ENCODE measurements around the gene TUBA1C. TPM values are rescaled to one million over a fixed set of nuclear protein-coding genes. Genes with fewer than 3 reads are reported as not detected.
"Not testable (repeated sequence)": the region's sequence is repeated elsewhere in the genome, so short reads cannot be mapped to it uniquely, and the experiment has no call there.

Gene TUBA1C
- total and polyA plus RNA-seq, 10 of the 15 experiments (the other 5 are each of a cell fraction or from before 2014, with no cell fraction given): 285 to 1,003 (median 441) TPM

GRCh38 chr12:49314811-49315210 is 49.9 kb downstream of the TUBA1C start:
- H3K79me2 ChIP-seq (ENCODE audit: control insufficient read depth, insufficient read depth, low read length): no peaks in the 10 kb centered on the region
- RAD21 ChIA-PET (ENCODE audit: unreplicated experiment): no interaction called here
- no peaks in the 10 kb centered on the region; a peak in 1 of 4 replicates for H3K27me3 ChIP-seq (replicated peaks in 1 of 2; ENCODE audit: control insufficient read depth in 2 of 2, insufficient read depth in 2 of 2, low read length in 1 of 2)
- DNase-seq (ENCODE audit: low read depth, low spot score) (no peak), FAIRE-seq (no peak), ATAC-seq (no peak)
- H3K36me3 ChIP-seq (ENCODE audit: control insufficient read depth in 2 of 2, insufficient read depth in 2 of 2, low read length in 1 of 2): no peaks in the 10 kb centered on the region
- H3K4me2 ChIP-seq (ENCODE audit: control insufficient read depth, insufficient read depth): no peak overlapping the region
- no peaks in the 10 kb centered on the region for H3K4me1 ChIP-seq (ENCODE audit: control insufficient read depth, insufficient read depth, low read length)
- H2AFZ ChIP-seq (ENCODE audit: control insufficient read depth, low read depth, low read length): no peak overlapping the region
- CTCF ChIA-PET: interaction anchor here (0.9 kb wide), 1 partner anchor 25 kb away, joined by 5 read pairs; no protein-coding TSS in a partner anchor
- no peaks in the 10 kb centered on the region for H3K9me3 ChIP-seq (replicated peaks; ENCODE audit: control insufficient read depth, insufficient read depth, low read length)
- SMC1A ChIA-PET (ENCODE audit: uncharacterized antibody, unreplicated experiment): no interaction called here
- H4K20me1 ChIP-seq (ENCODE audit: control insufficient read depth, insufficient read depth): no peaks in the 10 kb centered on the region
- no peak for TF ChIP-seq IKZF2 (IDR thresholded peaks at IDR 0.05)
- TF ChIP-seq KDM1A (IDR thresholded peaks at IDR 0.05; ENCODE audit: borderline replicate concordance): no peak
- no peak for TF ChIP-seq EZH2 (IDR thresholded peaks at IDR 0.05; ENCODE audit: borderline replicate concordance, control insufficient read depth, low read depth, low read length)
- TF ChIP-seq KAT2A (conservative IDR thresholded peaks at IDR 0.05; ENCODE audit: control insufficient read depth, low read depth, low read length): no peak
- H3K27ac ChIP-seq (ENCODE audit: control insufficient read depth, insufficient read depth): no peak overlapping the region
- 60% methylated on average over 1 of the region's 1 CpG for WGBS (ENCODE audit: insufficient coverage, insufficient replicate concordance, low lambda C conversion rate, missing lambda C conversion rate)
- intact Hi-C loops (cut with micrococcal nuclease; ENCODE audit: unreplicated experiment) (no loop called here), in situ Hi-C loops (cut with MboI) (no loop called here)
- H3K9ac ChIP-seq (ENCODE audit: control insufficient read depth, insufficient read depth, low read length): no peak overlapping the region
- no TSS peak for BruUV-seq (replicated peaks)
- POLR2A ChIA-PET: no interaction called here
- H3K4me3 ChIP-seq: no peak overlapping the region

GRCh38 chr12:49317118-49317517 is 52.2 kb downstream of the TUBA1C start:
- H3K4me2 ChIP-seq (ENCODE audit: control insufficient read depth, insufficient read depth); H3K9ac ChIP-seq (ENCODE audit: control insufficient read depth, insufficient read depth, low read length); H3K79me2 ChIP-seq (ENCODE audit: control insufficient read depth, insufficient read depth, low read length); FAIRE-seq; H3K36me3 ChIP-seq (ENCODE audit: control insufficient read depth in 2 of 2, insufficient read depth in 2 of 2, low read length in 1 of 2); BruUV-seq (replicated peaks); SMC1A ChIA-PET (ENCODE audit: uncharacterized antibody, unreplicated experiment); DNase-seq (ENCODE audit: low read depth, low spot score); H4K20me1 ChIP-seq (ENCODE audit: control insufficient read depth, insufficient read depth); H3K4me3 ChIP-seq; H3K27me3 ChIP-seq (replicated peaks in 1 of 2; ENCODE audit: control insufficient read depth in 2 of 2, insufficient read depth in 2 of 2, low read length in 1 of 2); H3K27ac ChIP-seq (ENCODE audit: control insufficient read depth, insufficient read depth); intact Hi-C loops (cut with micrococcal nuclease; ENCODE audit: unreplicated experiment); RAD21 ChIA-PET (ENCODE audit: unreplicated experiment); ATAC-seq; H3K4me1 ChIP-seq (ENCODE audit: control insufficient read depth, insufficient read depth, low read length); in situ Hi-C loops (cut with MboI); H3K9me3 ChIP-seq (replicated peaks; ENCODE audit: control insufficient read depth, insufficient read depth, low read length); H2AFZ ChIP-seq (ENCODE audit: control insufficient read depth, low read depth, low read length): not testable (repeated sequence)
- ChIA-PET POLR2A (interaction anchor here (0.6 to 0.7 kb wide), 2 partner anchors 13 to 47 kb away, joined by 4 read pairs; no protein-coding TSS in a partner anchor), CTCF (interaction anchor here (0.9 kb wide), 1 partner anchor 28 kb away, joined by 3 read pairs; no protein-coding TSS in a partner anchor)
- 90% methylated on average over 10 of the region's 10 CpGs for WGBS (ENCODE audit: insufficient coverage, insufficient replicate concordance, low lambda C conversion rate, missing lambda C conversion rate)

- H2AFZ ChIP-seq (ENCODE audit: control insufficient read depth, low read depth, low read length); H3K27me3 ChIP-seq (replicated peaks in 1 of 2; ENCODE audit: control insufficient read depth in 2 of 2, insufficient read depth in 2 of 2, low read length in 1 of 2); BruUV-seq (replicated peaks); H3K27ac ChIP-seq (ENCODE audit: control insufficient read depth, insufficient read depth); H3K9me3 ChIP-seq (replicated peaks; ENCODE audit: control insufficient read depth, insufficient read depth, low read length); in situ Hi-C loops (cut with MboI); RAD21 ChIA-PET (ENCODE audit: unreplicated experiment); H3K9ac ChIP-seq (ENCODE audit: control insufficient read depth, insufficient read depth, low read length); intact Hi-C loops (cut with micrococcal nuclease; ENCODE audit: unreplicated experiment); ATAC-seq; H4K20me1 ChIP-seq (ENCODE audit: control insufficient read depth, insufficient read depth); FAIRE-seq; H3K4me2 ChIP-seq (ENCODE audit: control insufficient read depth, insufficient read depth); H3K36me3 ChIP-seq (ENCODE audit: control insufficient read depth in 2 of 2, insufficient read depth in 2 of 2, low read length in 1 of 2); H3K4me1 ChIP-seq (ENCODE audit: control insufficient read depth, insufficient read depth, low read length); H3K4me3 ChIP-seq; SMC1A ChIA-PET (ENCODE audit: uncharacterized antibody, unreplicated experiment); DNase-seq (ENCODE audit: low read depth, low spot score): not testable (repeated sequence)
- 95% methylated on average over 9 of the region's 9 CpGs for WGBS (ENCODE audit: insufficient coverage, insufficient replicate concordance, low lambda C conversion rate, missing lambda C conversion rate)
- H3K79me2 ChIP-seq (ENCODE audit: control insufficient read depth, insufficient read depth, low read length): peaks cover 10% of the 10 kb centered on the region
- ChIA-PET CTCF (interaction anchor here (0.7 to 1.0 kb wide), 2 partner anchors 46 to 224 kb away, joined by 3 read pairs; no protein-coding TSS in a partner anchor), POLR2A (interaction anchor here (0.6 kb wide), 1 partner anchor 8 kb away, joined by 6 read pairs; no protein-coding TSS in a partner anchor)
Observed at GRCh38 chr12:49320411-49321103, 55.7 kb downstream of the TUBA1C start.

Measured in GM12878 (cell line).